NCI-H2196 (cell line): ENCODE data around the gene NAT8.
"Not testable (repeated sequence)": the region's sequence is repeated elsewhere in the genome, so short reads cannot be mapped to it uniquely, and the experiment has no call there.

Experiments used
- DNase-seq: peaks from one replicate; lab custom pipeline; 2025; ENCODE audit not compliant: unreplicated experiment; lab: John Stamatoyannopoulos, UW

Gene NAT8

DNA sequence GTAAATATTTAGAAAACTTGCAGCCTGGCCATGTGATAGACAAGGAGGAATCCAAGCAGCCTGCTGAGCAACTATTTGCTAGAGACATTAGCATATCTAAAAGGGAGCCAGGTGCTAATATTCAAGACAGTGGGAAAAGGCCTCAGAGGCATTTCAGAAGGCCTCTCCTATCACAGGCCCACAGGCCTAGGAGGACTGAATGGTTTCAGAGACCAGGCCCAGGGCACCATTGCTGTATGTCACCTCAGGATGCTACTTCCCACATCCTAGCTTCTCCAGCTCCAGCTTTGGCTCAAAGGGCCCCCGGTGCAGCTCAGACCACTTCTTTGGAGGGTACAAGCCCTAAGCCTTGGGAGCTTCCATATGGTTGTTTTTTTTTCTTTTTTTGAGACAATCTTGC lies 3.8 kb downstream of the NAT8 start:
- no peak for DNase-seq

DNA sequence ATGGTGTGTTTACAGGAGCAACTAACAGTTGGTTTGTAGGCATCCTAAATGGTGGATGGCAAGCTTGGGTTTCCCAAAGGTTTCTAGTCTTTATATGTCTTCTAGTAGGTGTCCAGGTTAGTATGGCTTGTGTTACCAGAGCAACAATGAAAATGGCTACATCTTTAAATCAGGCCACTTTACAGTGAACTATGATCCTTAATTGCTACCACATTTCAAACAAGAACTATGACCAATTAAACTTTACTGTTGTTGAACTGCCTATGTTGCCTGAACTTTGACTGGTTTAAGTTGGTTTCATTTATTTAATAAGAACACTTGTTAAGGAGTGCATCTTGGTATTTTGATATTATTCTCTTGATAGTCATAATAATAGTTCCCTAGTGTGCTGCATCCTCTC lies 5.2 kb downstream of the NAT8 start:
- not testable (repeated sequence) for DNase-seq

- DNase-seq = not testable (repeated sequence)
Observed at GRCh38 chr2:73630662-73631266, 11.5 kb downstream of the NAT8 start.

GRCh38 chr2:73628493-73628892 lies 13.7 kb downstream of the NAT8 start:
- not testable (repeated sequence) for DNase-seq

DNA sequence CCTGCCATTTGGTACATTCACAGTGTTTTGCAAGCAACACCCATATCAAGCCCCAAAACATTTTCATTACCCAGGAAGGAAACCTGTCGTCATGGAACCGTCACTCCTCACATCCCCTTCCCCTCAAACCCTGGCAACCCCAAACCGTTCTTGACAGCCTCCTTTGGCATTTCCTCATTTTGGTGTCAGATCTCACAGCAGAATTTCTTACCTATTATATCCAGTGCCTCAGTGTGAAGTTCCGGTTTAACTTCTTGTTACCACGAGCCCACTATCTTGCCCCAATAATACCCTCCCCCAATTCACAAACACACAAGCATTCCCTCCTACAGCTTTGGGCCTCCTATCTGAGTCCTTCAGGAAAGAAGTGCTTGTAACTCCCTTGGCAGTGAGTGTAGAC lies 16.0 kb downstream of the NAT8 start:
- DNase-seq = not testable (repeated sequence)

- DNase-seq = not testable (repeated sequence)
Observed at GRCh38 chr2:73624625-73625024, 17.6 kb downstream of the NAT8 start.

GRCh38 chr2:73624036-73624435 lies 18.2 kb downstream of the NAT8 start:
- DNase-seq = not testable (repeated sequence)

GRCh38 chr2:73619925-73620324 lies 22.3 kb downstream of the NAT8 start:
- not testable (repeated sequence) for DNase-seq

DNA sequence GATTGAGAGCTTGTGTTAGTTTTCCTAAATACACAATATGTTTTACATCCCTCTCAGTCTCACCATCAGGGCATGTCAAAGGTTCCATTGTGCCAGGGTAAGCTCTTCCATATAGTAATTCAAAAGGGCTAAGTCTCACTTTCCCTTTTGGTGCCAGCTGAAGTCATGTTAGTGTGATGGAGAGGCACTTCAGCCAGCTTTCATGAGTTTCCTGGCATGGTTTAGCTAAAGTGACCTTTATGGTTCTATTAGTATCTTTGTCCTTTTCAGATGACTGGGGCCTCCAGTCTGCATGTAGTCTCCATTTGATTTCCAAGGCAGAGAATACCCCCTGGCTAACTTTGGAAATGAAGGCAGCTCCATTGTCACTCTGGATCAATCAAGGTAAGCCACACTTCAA lies 27.2 kb downstream of the NAT8 start:
- DNase-seq = no peak

- DNase-seq = no peak
Observed at GRCh38 chr2:73614105-73614504, 28.1 kb downstream of the NAT8 start.

- no peak for DNase-seq
Observed at GRCh38 chr2:73611867-73612266, 30.4 kb downstream of the NAT8 start.

GRCh38 chr2:73611193-73611592 lies 31.0 kb downstream of the NAT8 start:
- DNase-seq = no peak

DNA sequence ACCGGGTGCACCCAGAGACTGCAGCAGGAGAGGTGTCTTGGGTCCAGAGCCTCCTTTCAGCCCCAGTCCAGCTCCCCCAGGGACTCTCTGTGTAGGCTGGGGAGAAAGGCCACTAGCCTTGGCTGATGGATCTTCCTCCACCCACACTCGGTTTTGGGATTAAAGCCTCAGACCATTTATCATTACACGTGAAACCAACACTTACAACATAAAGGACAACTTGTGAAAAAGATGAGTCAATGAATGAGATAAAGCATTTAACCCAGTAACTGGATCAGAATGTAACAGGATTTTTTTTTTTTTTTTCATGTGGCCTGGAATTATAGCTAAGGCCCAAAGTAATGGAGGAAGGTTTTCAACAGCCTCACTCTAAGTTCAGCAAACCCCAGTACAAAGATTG lies 32.1 kb downstream of the NAT8 start:
- DNase-seq = no peak

DNA sequence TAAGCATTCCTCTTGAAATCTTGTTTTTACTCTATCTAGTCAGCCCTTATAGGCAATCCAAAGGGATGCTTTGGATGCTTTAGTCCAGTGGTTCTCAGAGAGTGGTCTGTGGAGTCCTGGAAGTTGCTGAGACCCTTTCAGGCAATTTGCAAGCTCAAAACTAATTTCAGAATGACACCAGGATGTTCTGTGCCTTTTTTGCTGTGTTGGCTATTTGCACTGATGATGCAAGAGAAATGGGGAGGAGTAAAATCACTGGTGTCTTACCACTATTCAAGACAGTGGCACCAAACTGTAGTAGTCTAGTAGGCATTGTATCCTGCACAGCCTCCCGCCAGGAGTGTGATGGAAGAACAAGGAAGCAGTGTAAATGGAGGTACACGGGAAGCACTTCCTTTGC lies 37.6 kb downstream of the NAT8 start:
- not testable (repeated sequence) for DNase-seq

DNA sequence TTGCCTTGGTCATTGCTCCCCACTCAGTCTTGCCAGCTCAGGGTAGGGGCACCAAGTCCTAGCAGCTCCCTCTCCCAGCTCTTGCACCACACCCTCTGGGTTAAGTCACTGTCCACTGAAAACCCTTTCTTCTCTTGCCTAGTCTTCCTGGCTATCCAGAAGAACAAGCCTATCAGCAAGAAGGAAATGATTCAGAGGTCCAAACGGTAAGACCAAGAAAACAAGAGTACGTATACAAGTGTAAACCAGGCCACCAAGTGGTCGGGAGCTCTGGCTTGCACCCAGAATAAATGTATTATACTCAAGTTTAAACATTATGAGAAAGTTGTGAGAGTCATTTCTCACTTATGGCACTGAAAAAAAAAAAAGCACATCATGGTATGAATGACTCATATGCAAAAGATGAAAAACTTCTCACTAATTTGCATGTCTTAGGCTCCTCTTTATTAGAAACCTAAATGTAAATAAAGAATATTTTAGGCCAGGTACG lies 39.1 kb downstream of the NAT8 start:
- not testable (repeated sequence) for DNase-seq

- DNase-seq = no peak
Observed at GRCh38 chr2:73601780-73602179, 40.4 kb downstream of the NAT8 start.

- DNase-seq = no peak
Observed at GRCh38 chr2:73594251-73594650, 48.0 kb downstream of the NAT8 start.

DNA sequence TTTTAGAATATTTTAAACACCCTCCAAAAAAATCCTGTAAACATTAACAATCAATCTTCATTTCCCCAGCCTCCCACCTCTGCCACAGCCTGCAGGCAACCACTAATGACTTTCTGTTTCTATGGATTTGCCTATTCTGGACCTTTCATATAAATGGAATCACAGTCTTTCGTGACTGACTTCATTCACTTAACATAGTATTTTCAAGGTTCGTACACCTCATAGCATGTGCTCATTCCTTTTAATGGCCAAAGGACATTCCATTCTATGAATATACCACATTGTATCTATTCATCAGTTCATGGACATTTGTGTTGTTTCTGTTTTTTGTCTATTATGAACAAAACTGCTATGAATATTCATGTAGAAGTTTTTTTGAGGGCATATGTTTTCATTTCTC lies 48.5 kb downstream of the NAT8 start:
- no peak for DNase-seq
